Measurements from ENCODE around the gene DEFB131A.
"Not testable (repeated sequence)": the region's sequence is repeated elsewhere in the genome, so short reads cannot be mapped to it uniquely, and the experiment has no call there.

The DEFB131A gene, protein sequence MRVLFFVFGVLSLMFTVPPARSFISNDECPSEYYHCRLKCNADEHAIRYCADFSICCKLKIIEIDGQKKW

DNA sequence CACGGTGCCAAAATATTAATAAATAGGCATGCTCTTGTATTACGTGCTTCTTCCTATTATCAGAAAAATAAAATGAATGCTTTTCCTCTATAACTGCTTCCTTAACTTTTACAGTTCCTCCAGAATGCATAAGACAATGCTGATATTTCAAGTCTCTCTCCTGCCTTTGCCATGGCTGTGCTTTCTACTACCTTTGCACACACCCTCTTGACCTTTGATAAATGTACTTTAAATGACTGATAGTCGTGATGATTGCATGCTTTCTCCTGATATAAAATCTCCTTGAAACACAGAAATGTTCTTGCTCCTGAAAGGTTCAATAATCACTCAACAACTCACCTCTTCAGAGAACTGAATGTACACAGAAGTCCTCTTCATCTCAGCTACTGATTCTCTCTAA is at the start of gene DEFB131A:
Gene DEFB131A (plus strand): TSS at position 301 of the 400 bp plus-strand sequence. CDS start 120 bp downstream, outside the sequence.
- not testable (repeated sequence) for H3K27me3 ChIP-seq; H3K36me3 ChIP-seq; H3K9me3 ChIP-seq; H3K27ac ChIP-seq; H3K4me3 ChIP-seq (ENCODE audit: low read depth in 1 of 2, low read length in 1 of 2); H3K4me1 ChIP-seq (ENCODE audit: control insufficient read depth in 1 of 2, insufficient read depth in 1 of 2, low read depth in 1 of 2, low read length in 1 of 2)

GRCh38 chr4:9405774-9406173 is 38.4 kb upstream of the DEFB131A start:
- H3K36me3 ChIP-seq; H3K9me3 ChIP-seq; H3K4me1 ChIP-seq (ENCODE audit: control insufficient read depth in 1 of 2, insufficient read depth in 1 of 2, low read depth in 1 of 2, low read length in 1 of 2); H3K27me3 ChIP-seq; H3K27ac ChIP-seq; H3K4me3 ChIP-seq (ENCODE audit: low read depth in 1 of 2, low read length in 1 of 2): not testable (repeated sequence)

DNA sequence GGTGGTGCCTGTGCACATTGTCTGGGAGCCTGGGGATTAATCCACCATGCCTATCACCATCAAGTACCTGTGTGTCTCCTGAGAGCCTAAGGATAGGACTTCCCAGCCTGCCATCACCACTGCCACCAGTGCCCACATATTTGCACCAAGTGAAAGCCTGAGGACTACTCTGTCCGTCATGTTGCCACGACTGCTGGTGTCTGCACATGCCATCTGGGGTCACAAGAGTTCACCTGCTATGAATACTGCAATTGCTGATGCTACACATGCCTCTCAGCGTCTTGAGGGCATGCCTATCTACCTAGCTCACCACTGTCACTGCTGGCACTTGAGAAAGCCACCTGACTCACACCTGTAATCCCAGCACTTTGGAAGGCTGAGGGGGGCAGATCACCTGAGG is 37.7 kb upstream of the DEFB131A start:
- H3K4me1 ChIP-seq (ENCODE audit: control insufficient read depth in 1 of 2, insufficient read depth in 1 of 2, low read depth in 1 of 2, low read length in 1 of 2); H3K27ac ChIP-seq: not testable (repeated sequence)

DNA sequence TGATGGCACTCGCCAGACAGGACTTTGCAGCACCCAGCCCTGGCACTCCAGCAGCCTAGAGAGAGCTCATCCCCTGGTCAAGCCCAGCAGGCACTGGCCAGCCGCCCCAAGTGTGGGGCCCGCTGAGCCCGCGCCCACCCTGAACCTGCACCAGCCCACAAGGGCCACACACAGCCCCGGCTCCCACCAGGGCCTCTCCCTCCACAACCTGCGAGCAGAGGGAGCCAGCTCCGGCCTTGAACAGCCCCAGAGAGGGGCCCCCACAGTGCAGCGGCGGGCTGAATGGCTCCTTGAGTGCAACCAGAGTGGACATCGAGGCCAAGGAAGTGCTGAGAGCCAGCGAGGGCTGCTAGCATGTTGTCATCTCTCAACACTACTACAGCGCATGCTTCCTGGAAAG is 34.4 kb upstream of the DEFB131A start:
- TF ChIP-seq CTCF (IDR thresholded peaks at IDR 0.05) = no peak
- no peak overlapping the region for H3K4me3 ChIP-seq (ENCODE audit: low read depth in 1 of 2, low read length in 1 of 2)
- H3K27me3 ChIP-seq = no peaks in the 10 kb centered on the region
- H3K4me1 ChIP-seq (ENCODE audit: control insufficient read depth in 1 of 2, insufficient read depth in 1 of 2, low read depth in 1 of 2, low read length in 1 of 2) = no peaks in the 10 kb centered on the region
- H3K36me3 ChIP-seq = no peaks in the 10 kb centered on the region
- no peak overlapping the region for H3K27ac ChIP-seq
- H3K9me3 ChIP-seq = no peaks in the 10 kb centered on the region

More for the DNA sequence above, 37.7 kb upstream of the DEFB131A start:
- not testable (repeated sequence) for H3K27me3 ChIP-seq; H3K36me3 ChIP-seq; H3K9me3 ChIP-seq; H3K4me3 ChIP-seq (ENCODE audit: low read depth in 1 of 2, low read length in 1 of 2)

GRCh38 chr4:9421884-9422455 is 22.2 kb upstream of the DEFB131A start:
- not testable (repeated sequence) for H3K27ac ChIP-seq; H3K27me3 ChIP-seq; H3K4me3 ChIP-seq (ENCODE audit: low read depth in 1 of 2, low read length in 1 of 2); H3K36me3 ChIP-seq; H3K9me3 ChIP-seq; H3K4me1 ChIP-seq (ENCODE audit: control insufficient read depth in 1 of 2, insufficient read depth in 1 of 2, low read depth in 1 of 2, low read length in 1 of 2)

GRCh38 chr4:9425916-9426315 is 18.3 kb upstream of the DEFB131A start:
- not testable (repeated sequence) for H3K36me3 ChIP-seq; H3K4me3 ChIP-seq (ENCODE audit: low read depth in 1 of 2, low read length in 1 of 2); H3K27me3 ChIP-seq; H3K9me3 ChIP-seq; H3K27ac ChIP-seq; H3K4me1 ChIP-seq (ENCODE audit: control insufficient read depth in 1 of 2, insufficient read depth in 1 of 2, low read depth in 1 of 2, low read length in 1 of 2)

GRCh38 chr4:9430061-9430460 is 14.2 kb upstream of the DEFB131A start:
- H3K9me3 ChIP-seq; H3K4me1 ChIP-seq (ENCODE audit: control insufficient read depth in 1 of 2, insufficient read depth in 1 of 2, low read depth in 1 of 2, low read length in 1 of 2); H3K27ac ChIP-seq; H3K27me3 ChIP-seq; H3K4me3 ChIP-seq (ENCODE audit: low read depth in 1 of 2, low read length in 1 of 2); H3K36me3 ChIP-seq: not testable (repeated sequence)

DNA sequence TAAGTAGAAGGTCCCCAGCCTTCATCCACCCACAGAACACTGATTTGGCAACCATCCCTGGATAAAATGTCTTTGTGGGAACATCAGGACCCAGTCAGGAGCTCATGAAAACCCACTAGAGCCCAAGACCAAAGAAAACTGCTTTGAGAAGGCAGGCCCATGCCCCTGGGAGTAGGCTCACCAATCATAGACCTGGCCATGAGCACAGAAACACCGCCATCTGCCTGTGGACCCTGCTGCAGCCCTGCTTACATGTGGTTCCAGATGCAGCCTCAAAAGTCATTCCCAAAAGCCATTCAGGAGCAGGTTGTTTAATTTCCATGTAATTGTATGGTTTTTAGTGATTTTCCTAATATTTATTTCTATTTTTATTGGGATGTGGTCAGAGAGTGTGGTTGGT is 10.9 kb upstream of the DEFB131A start:
- not testable (repeated sequence) for H3K4me1 ChIP-seq (ENCODE audit: control insufficient read depth in 1 of 2, insufficient read depth in 1 of 2, low read depth in 1 of 2, low read length in 1 of 2); H3K36me3 ChIP-seq; H3K27ac ChIP-seq; H3K9me3 ChIP-seq; H3K27me3 ChIP-seq; H3K4me3 ChIP-seq (ENCODE audit: low read depth in 1 of 2, low read length in 1 of 2)

GRCh38 chr4:9436728-9437127 is 7.5 kb upstream of the DEFB131A start:
- H3K36me3 ChIP-seq; H3K4me3 ChIP-seq (ENCODE audit: low read depth in 1 of 2, low read length in 1 of 2); H3K27me3 ChIP-seq; H3K27ac ChIP-seq; H3K9me3 ChIP-seq; H3K4me1 ChIP-seq (ENCODE audit: control insufficient read depth in 1 of 2, insufficient read depth in 1 of 2, low read depth in 1 of 2, low read length in 1 of 2): not testable (repeated sequence)

DNA sequence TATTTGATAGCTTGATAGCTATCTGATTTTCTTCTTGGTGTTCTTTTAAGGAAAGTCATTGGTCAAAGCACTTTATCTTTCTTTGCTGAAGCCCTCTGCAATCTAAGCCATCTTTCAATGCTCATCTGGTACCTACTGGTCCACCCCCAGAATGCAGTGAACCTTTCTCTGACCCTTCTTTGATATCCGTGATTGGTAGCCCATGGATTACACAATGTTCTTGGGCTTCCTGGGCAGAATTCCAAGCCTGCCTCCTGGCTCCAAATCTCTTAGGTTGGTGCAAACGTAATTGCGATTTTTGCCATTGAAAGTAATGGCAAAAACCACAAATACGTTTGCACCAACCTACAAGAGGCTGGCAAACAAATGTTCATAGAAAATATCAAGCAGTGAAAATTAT is 1.9 kb upstream of the DEFB131A start:
- not testable (repeated sequence) for H3K4me3 ChIP-seq (ENCODE audit: low read depth in 1 of 2, low read length in 1 of 2); H3K4me1 ChIP-seq (ENCODE audit: control insufficient read depth in 1 of 2, insufficient read depth in 1 of 2, low read depth in 1 of 2, low read length in 1 of 2); H3K9me3 ChIP-seq; H3K27ac ChIP-seq; H3K36me3 ChIP-seq; H3K27me3 ChIP-seq

GRCh38 chr4:9444681-9445080 is 467 bp downstream of the DEFB131A start:
- not testable (repeated sequence) for H3K4me1 ChIP-seq (ENCODE audit: control insufficient read depth in 1 of 2, insufficient read depth in 1 of 2, low read depth in 1 of 2, low read length in 1 of 2); H3K36me3 ChIP-seq; H3K9me3 ChIP-seq; H3K27me3 ChIP-seq; H3K4me3 ChIP-seq (ENCODE audit: low read depth in 1 of 2, low read length in 1 of 2); H3K27ac ChIP-seq

GRCh38 chr4:9452251-9452650 is 8.0 kb downstream of the DEFB131A start:
- not testable (repeated sequence) for H3K9me3 ChIP-seq; H3K27ac ChIP-seq; H3K4me1 ChIP-seq (ENCODE audit: control insufficient read depth in 1 of 2, insufficient read depth in 1 of 2, low read depth in 1 of 2, low read length in 1 of 2); H3K36me3 ChIP-seq; H3K4me3 ChIP-seq (ENCODE audit: low read depth in 1 of 2, low read length in 1 of 2); H3K27me3 ChIP-seq

GRCh38 chr4:9454284-9454683 is 10.1 kb downstream of the DEFB131A start:
- H3K9me3 ChIP-seq; H3K4me3 ChIP-seq (ENCODE audit: low read depth in 1 of 2, low read length in 1 of 2); H3K27ac ChIP-seq; H3K4me1 ChIP-seq (ENCODE audit: control insufficient read depth in 1 of 2, insufficient read depth in 1 of 2, low read depth in 1 of 2, low read length in 1 of 2); H3K27me3 ChIP-seq; H3K36me3 ChIP-seq: not testable (repeated sequence)

GRCh38 chr4:9455046-9455445 is 10.8 kb downstream of the DEFB131A start:
- not testable (repeated sequence) for H3K4me1 ChIP-seq (ENCODE audit: control insufficient read depth in 1 of 2, insufficient read depth in 1 of 2, low read depth in 1 of 2, low read length in 1 of 2); H3K27ac ChIP-seq; H3K9me3 ChIP-seq; H3K36me3 ChIP-seq; H3K4me3 ChIP-seq (ENCODE audit: low read depth in 1 of 2, low read length in 1 of 2); H3K27me3 ChIP-seq

All from neutrophil (primary cell).